ENCODE measurements around the gene PKHD1. TPM values are rescaled to one million over a fixed set of nuclear protein-coding genes. Genes with fewer than 3 reads are reported as not detected.

PKHD1 gene
- total and polyA plus RNA-seq, 11 donors, result 0.02 to 0.04 TPM; not detected in 9

- ATAC-seq (no peak), DNase-seq (no peak)
- Histone ChIP-seq H3K9me3 (no peaks in the 10 kb centered on the region), H3K4me1 (no peaks in the 10 kb centered on the region), H3K4me3 (no peak overlapping the region), H3K27ac (no peak overlapping the region), H3K36me3 (no peaks in the 10 kb centered on the region), H3K27me3 (peaks cover 0 to 15% (median 0%) of the 10 kb centered on the region in 9 donors)
- 64 to 76% (median 69%) methylated on average over 2 of the region's 2 CpGs for WGBS, 4 donors
- TF ChIP-seq CTCF (IDR thresholded peaks at IDR 0.05) (no peak), POLR2A (IDR thresholded peaks at IDR 0.05) (no peak)
- intact Hi-C loops (cut with DNase I), result no loop called here
These were observed 13.3 kb downstream of the PKHD1 start for GRCh38 chr6:52074155-52074554.

DNA sequence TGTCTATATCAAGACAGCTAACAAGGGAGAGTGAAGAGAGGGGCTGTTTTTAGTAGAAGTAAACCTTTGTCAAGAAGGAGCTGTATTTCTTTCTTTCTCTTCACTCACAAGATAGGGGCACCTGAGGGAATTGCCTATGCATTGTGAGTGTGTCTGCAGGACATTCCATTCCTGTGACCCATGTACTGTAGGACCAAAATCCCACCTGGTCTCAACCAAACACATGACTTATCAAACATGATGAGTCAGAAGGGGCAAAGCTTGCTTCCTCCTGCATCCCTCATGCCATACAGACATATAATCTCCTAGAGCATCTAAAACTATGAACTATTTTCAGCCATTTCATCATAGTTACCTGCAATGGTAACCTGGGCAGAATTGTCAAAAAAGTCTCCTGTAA, 21.8 kb downstream of the PKHD1 start:
- no peak overlapping the region for H3K27ac ChIP-seq
- ATAC-seq (no peak), DNase-seq (no peak)
- H3K9me3 ChIP-seq, result no peaks in the 10 kb centered on the region
- intact Hi-C loops (cut with DNase I), result no loop called here
- H3K36me3 ChIP-seq, result no peaks in the 10 kb centered on the region
- H3K4me3 ChIP-seq, result no peak overlapping the region
- H3K4me1 ChIP-seq, result peaks cover 0 to 8% (median 0%) of the 10 kb centered on the region in 12 donors
- no peak for TF ChIP-seq POLR2A (IDR thresholded peaks at IDR 0.05)
- TF ChIP-seq CTCF (IDR thresholded peaks at IDR 0.05), result no peak
- H3K27me3 ChIP-seq, result peaks cover 0 to 8% (median 0%) of the 10 kb centered on the region in 9 donors

DNA sequence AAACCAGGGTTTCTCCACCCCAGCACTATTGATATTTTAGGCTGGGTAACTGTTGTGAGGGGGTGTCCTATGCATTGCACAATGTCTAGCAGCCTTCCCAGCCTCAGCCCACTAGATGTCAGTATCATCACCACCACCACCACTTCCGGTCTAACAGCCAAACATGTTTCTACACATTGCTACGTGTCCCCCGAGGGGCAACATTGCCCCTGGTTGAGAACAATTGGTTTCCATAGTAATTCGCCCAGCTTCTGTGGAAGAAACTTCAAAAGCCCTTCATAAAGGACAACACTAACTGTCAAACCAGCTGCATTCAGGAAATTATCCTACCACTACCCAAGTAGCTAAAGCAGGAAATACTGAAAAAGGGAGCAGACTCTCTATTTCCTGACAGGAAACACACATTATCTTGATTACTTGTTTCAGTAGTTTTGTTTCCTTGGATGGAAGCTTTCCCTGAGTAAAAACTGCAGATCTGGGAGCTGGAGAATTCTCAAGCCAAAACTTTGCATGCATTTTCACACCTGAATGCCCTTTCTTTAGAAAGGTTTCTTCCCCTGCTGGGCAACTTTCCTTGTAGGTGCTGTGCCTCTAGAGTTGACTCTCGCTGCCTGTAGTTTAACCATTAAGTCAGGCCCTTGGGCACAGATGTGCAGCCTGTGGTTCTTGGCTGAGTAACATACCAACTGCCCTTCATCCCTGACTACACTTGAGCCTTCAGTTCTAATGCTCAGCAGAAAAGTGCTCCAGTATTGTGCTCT, 23.6 kb downstream of the PKHD1 start:
- intact Hi-C loops (cut with DNase I), result loop anchor here in 1 of 10 donors (5.0 kb wide), 1 partner anchor 199 kb away; no protein-coding TSS in a partner anchor
- peak in 2 of 4 donors; percentile 60 to 62 for ATAC-seq
- 13 to 18% (median 16%) methylated on average over 5 of the region's 5 CpGs for WGBS, 4 donors
- Histone ChIP-seq H3K4me3 (peak overlapping the region in 1 of 12 donors; percentile 13), H3K27me3 (peaks cover 0 to 5% (median 0%) of the 10 kb centered on the region in 9 donors), H3K27ac (no peak overlapping the region), H3K36me3 (no peaks in the 10 kb centered on the region), H3K4me1 (peaks cover 0 to 8% (median 0%) of the 10 kb centered on the region in 12 donors), H3K9me3 (no peaks in the 10 kb centered on the region)
- TF ChIP-seq POLR2A (IDR thresholded peaks at IDR 0.05) (no peak), CTCF (IDR thresholded peaks at IDR 0.05) (peak in 6 of 12 donors; percentile 8 to 50 (median 30))
- DNase-seq, result peak in 2 of 5 donors; percentile 8 to 30

DNA sequence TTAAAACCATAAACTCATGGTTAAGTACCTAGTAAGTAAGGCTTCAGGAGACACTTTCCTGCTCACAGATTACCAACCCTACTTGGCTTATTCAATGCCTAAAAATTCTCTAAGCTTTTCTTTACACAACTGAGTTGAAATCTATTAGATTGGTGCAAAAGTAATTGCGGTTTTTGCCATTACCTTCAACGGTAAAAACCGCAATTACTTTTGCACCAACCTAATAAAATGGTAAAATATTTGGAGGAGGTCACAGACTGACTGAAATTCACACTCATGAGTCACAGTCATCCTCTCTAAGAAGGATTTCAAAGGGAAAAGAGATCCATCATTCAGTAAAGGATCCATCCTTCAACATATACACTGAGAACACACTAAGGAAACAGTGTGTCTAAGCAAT, 25.9 kb downstream of the PKHD1 start:
- Histone ChIP-seq H3K27me3 (peaks cover 0 to under 1% (median 0%) of the 10 kb centered on the region in 9 donors), H3K27ac (no peak overlapping the region), H3K4me1 (peaks cover 0 to 8% (median 0%) of the 10 kb centered on the region in 12 donors), H3K4me3 (no peak overlapping the region), H3K36me3 (no peaks in the 10 kb centered on the region), H3K9me3 (no peaks in the 10 kb centered on the region)
- no peak for ATAC-seq
- TF ChIP-seq POLR2A (IDR thresholded peaks at IDR 0.05) (no peak), CTCF (IDR thresholded peaks at IDR 0.05) (no peak)
- WGBS, 4 donors, result 85 to 96% (median 95%) methylated on average over 3 of the region's 3 CpGs
- DNase-seq, result no peak
- intact Hi-C loops (cut with DNase I), result loop anchor here in 1 of 10 donors (5.0 kb wide), 1 partner anchor 201 kb away; no protein-coding TSS in a partner anchor

All from heart left ventricle (tissue), 16 donors.